Skin of body (tissue), 2 donors: Measurements from ENCODE around the gene AS3MT. TPM values are rescaled to one million over a fixed set of nuclear protein-coding genes. Genes with fewer than 3 reads are reported as not detected.
A peak's percentile ranks its signal among the peaks of the same experiment; 100 is the strongest.
"Not testable (repeated sequence)": the region's sequence is repeated elsewhere in the genome, so short reads cannot be mapped to it uniquely, and the experiment has no call there.

ENCODE experiments used
- DNase-seq: peaks from one replicate; lab custom pipeline; 2025; lab: John Stamatoyannopoulos, UW
- total RNA-seq: library from RNA; depleted of rRNA; stranded (reverse); fragments of >200 nt; gene quantifications from one replicate; pipeline ENCODE4 v1.2.3, GENCODE V29; 2014

Gene AS3MT
- total RNA-seq: 8.9 TPM

- no peak for DNase-seq
Measured at GRCh38 chr10:102869258-102870198, at the start of gene AS3MT. TSS of gene AS3MT (plus strand) at chr10:102869470. CDS start at chr10:102869593, 123 bp downstream.

- not testable (repeated sequence) for DNase-seq
Measured at GRCh38 chr10:102820008-102820407, 49.3 kb upstream of the AS3MT start.

GRCh38 chr10:102822222-102822621 is 47.0 kb upstream of the AS3MT start:
- no peak for DNase-seq

- DNase-seq: no peak
Measured at GRCh38 chr10:102824664-102825063, 44.6 kb upstream of the AS3MT start.

- DNase-seq: no peak
Measured at GRCh38 chr10:102826148-102826796, 43.0 kb upstream of the AS3MT start.

GRCh38 chr10:102827597-102827975 is 41.7 kb upstream of the AS3MT start:
- no peak for DNase-seq

GRCh38 chr10:102831322-102832071 is 37.8 kb upstream of the AS3MT start:
- no peak for DNase-seq

GRCh38 chr10:102832248-102832647 is 37.0 kb upstream of the AS3MT start:
- no peak for DNase-seq

GRCh38 chr10:102832987-102833386 is 36.3 kb upstream of the AS3MT start:
- DNase-seq: no peak

GRCh38 chr10:102834143-102834542 is 35.1 kb upstream of the AS3MT start:
- DNase-seq: no peak

GRCh38 chr10:102835007-102835482 is 34.2 kb upstream of the AS3MT start:
- DNase-seq: peak; percentile 20

GRCh38 chr10:102837230-102837721 is 32.0 kb upstream of the AS3MT start, which contains the start of gene CYP17A1:
TSS of gene CYP17A1 (minus strand) at chr10:102837413. CDS start at chr10:102837361, 52 bp downstream.
- no peak for DNase-seq

GRCh38 chr10:102838276-102838927 is 30.9 kb upstream of the AS3MT start:
- not testable (repeated sequence) for DNase-seq

GRCh38 chr10:102841827-102842345 is 27.4 kb upstream of the AS3MT start:
- DNase-seq: no peak

- DNase-seq: not testable (repeated sequence)
Measured at GRCh38 chr10:102843139-102843538, 26.1 kb upstream of the AS3MT start.

- not testable (repeated sequence) for DNase-seq
Measured at GRCh38 chr10:102844190-102844776, 25.0 kb upstream of the AS3MT start.

GRCh38 chr10:102845352-102845902 is 23.8 kb upstream of the AS3MT start:
- DNase-seq: no peak

GRCh38 chr10:102850025-102850518 is 19.2 kb upstream of the AS3MT start:
- DNase-seq: no peak

GRCh38 chr10:102853237-102853636 is 16.0 kb upstream of the AS3MT start:
- not testable (repeated sequence) for DNase-seq
